ENCODE measurements around the gene LRRC4C. TPM values are rescaled to one million over a fixed set of nuclear protein-coding genes. Genes with fewer than 3 reads are reported as not detected.

Gene LRRC4C
- total and polyA plus RNA-seq, 4 donors: 0.33 to 5.3 (median 0.43) TPM

- H3K9ac ChIP-seq (ENCODE audit: insufficient read depth in 1 of 2, low read length in 2 of 2): no peak overlapping the region
- no peaks in the 10 kb centered on the region for H3K36me3 ChIP-seq (ENCODE audit: control insufficient read depth in 4 of 4, insufficient read depth in 4 of 4, low read length in 4 of 4)
- H3K4me1 ChIP-seq (ENCODE audit: control insufficient read depth in 5 of 5, insufficient read depth in 5 of 5, low read length in 5 of 5): peaks cover 0 to 10% (median 0%) of the 10 kb centered on the region in 5 donors
- 65 to 77% methylated on average over 3 of the region's 3 CpGs for WGBS, 2 donors
- H3K4me3 ChIP-seq: no peak overlapping the region
- DNase-seq (peak in 2 of 3 donors; percentile 64 to 79), ATAC-seq (ENCODE audit: insufficient read depth, low FRiP score) (no peak)
- H3K9me3 ChIP-seq (ENCODE audit: control insufficient read depth in 4 of 4, insufficient read depth in 3 of 4, low read length in 3 of 4): peaks cover 0 to 4% (median 0%) of the 10 kb centered on the region in 4 donors
- H3K27ac ChIP-seq (ENCODE audit: low read depth in 1 of 2, low read length in 1 of 2): no peak overlapping the region
- no peaks in the 10 kb centered on the region for H3K27me3 ChIP-seq (ENCODE audit: control insufficient read depth in 3 of 3, insufficient read depth in 3 of 3, low read length in 2 of 3)
- TF ChIP-seq CTCF (IDR thresholded peaks at IDR 0.05; ENCODE audit: control extremely low read depth, extremely low read depth): no peak
These were observed 953.2 kb downstream of the LRRC4C start for GRCh38 chr11:40506226-40506625.

DNA sequence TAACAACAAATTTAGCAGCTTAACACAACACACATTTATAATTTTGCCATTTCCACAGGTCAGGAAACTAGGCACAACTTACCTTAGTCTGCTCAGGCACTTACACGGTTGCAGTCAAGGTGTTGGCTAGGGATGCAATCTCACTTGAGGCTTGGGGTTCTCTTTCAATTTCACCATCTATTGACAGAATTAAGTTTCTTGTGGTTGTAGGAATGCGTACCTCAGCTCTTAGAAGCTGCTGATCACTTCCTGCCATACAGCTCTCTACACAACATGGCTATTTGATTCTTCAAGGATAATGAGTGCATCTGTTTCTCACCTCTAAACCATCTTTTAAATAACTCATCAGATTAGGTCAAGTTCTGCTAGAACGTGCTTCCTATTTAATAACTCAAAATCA, 968.1 kb downstream of the LRRC4C start:
- Histone ChIP-seq H3K27ac (ENCODE audit: low read depth in 1 of 2, low read length in 1 of 2) (no peak overlapping the region), H3K27me3 (ENCODE audit: control insufficient read depth in 3 of 3, insufficient read depth in 3 of 3, low read length in 2 of 3) (no peaks in the 10 kb centered on the region), H3K36me3 (ENCODE audit: control insufficient read depth in 4 of 4, insufficient read depth in 4 of 4, low read length in 4 of 4) (no peaks in the 10 kb centered on the region), H3K9ac (ENCODE audit: insufficient read depth in 1 of 2, low read length in 2 of 2) (no peak overlapping the region), H3K4me3 (no peak overlapping the region), H3K4me1 (ENCODE audit: control insufficient read depth in 5 of 5, insufficient read depth in 5 of 5, low read length in 5 of 5) (no peaks in the 10 kb centered on the region), H3K9me3 (ENCODE audit: control insufficient read depth in 4 of 4, insufficient read depth in 3 of 4, low read length in 3 of 4) (no peaks in the 10 kb centered on the region)
- DNase-seq (no peak), ATAC-seq (ENCODE audit: insufficient read depth, low FRiP score) (no peak)
- no peak for TF ChIP-seq CTCF (IDR thresholded peaks at IDR 0.05; ENCODE audit: control extremely low read depth, extremely low read depth)
- 81 to 88% methylated on average over 3 of the region's 3 CpGs for WGBS, 2 donors

- Histone ChIP-seq H3K4me1 (ENCODE audit: control insufficient read depth in 5 of 5, insufficient read depth in 5 of 5, low read length in 5 of 5) (no peaks in the 10 kb centered on the region), H3K27me3 (ENCODE audit: control insufficient read depth in 3 of 3, insufficient read depth in 3 of 3, low read length in 2 of 3) (no peaks in the 10 kb centered on the region), H3K36me3 (ENCODE audit: control insufficient read depth in 4 of 4, insufficient read depth in 4 of 4, low read length in 4 of 4) (no peaks in the 10 kb centered on the region), H3K4me3 (no peak overlapping the region), H3K9ac (ENCODE audit: insufficient read depth in 1 of 2, low read length in 2 of 2) (no peak overlapping the region), H3K27ac (ENCODE audit: low read depth in 1 of 2, low read length in 1 of 2) (no peak overlapping the region), H3K9me3 (ENCODE audit: control insufficient read depth in 4 of 4, insufficient read depth in 3 of 4, low read length in 3 of 4) (no peaks in the 10 kb centered on the region)
- no peak for DNase-seq
- TF ChIP-seq CTCF (IDR thresholded peaks at IDR 0.05; ENCODE audit: control extremely low read depth, extremely low read depth): no peak
- WGBS, 2 donors: 48 to 59% methylated on average over 1 of the region's 1 CpG
- ATAC-seq (ENCODE audit: insufficient read depth, low FRiP score): no peak
These were observed 991.7 kb downstream of the LRRC4C start for GRCh38 chr11:40467771-40468170.

GRCh38 chr11:40445391-40445790, 1014.1 kb downstream of the LRRC4C start:
- H3K4me3 ChIP-seq: no peak overlapping the region
- no peak for DNase-seq
- H3K27ac ChIP-seq (ENCODE audit: low read depth in 1 of 2, low read length in 1 of 2): no peak overlapping the region
- no peak for TF ChIP-seq CTCF (IDR thresholded peaks at IDR 0.05; ENCODE audit: control extremely low read depth, extremely low read depth)
- H3K36me3 ChIP-seq (ENCODE audit: control insufficient read depth in 4 of 4, insufficient read depth in 4 of 4, low read length in 4 of 4): no peaks in the 10 kb centered on the region
- peaks cover 0 to 8% (median 3%) of the 10 kb centered on the region in 4 donors for H3K9me3 ChIP-seq (ENCODE audit: control insufficient read depth in 4 of 4, insufficient read depth in 3 of 4, low read length in 3 of 4)
- H3K4me1 ChIP-seq (ENCODE audit: control insufficient read depth in 5 of 5, insufficient read depth in 5 of 5, low read length in 5 of 5): no peaks in the 10 kb centered on the region
- ATAC-seq (ENCODE audit: insufficient read depth, low FRiP score): no peak
- H3K9ac ChIP-seq (ENCODE audit: insufficient read depth in 1 of 2, low read length in 2 of 2): no peak overlapping the region
- no peaks in the 10 kb centered on the region for H3K27me3 ChIP-seq (ENCODE audit: control insufficient read depth in 3 of 3, insufficient read depth in 3 of 3, low read length in 2 of 3)
- 79 to 82% methylated on average over 4 of the region's 4 CpGs for WGBS, 2 donors

Data from lung (tissue), 12 donors.